ENCODE results near the gene VAV3.
A peak's percentile ranks its signal among the peaks of the same experiment; 100 is the strongest.
"Not testable (repeated sequence)": the region's sequence is repeated elsewhere in the genome, so short reads cannot be mapped to it uniquely, and the experiment has no call there.

VAV3 gene

DNA sequence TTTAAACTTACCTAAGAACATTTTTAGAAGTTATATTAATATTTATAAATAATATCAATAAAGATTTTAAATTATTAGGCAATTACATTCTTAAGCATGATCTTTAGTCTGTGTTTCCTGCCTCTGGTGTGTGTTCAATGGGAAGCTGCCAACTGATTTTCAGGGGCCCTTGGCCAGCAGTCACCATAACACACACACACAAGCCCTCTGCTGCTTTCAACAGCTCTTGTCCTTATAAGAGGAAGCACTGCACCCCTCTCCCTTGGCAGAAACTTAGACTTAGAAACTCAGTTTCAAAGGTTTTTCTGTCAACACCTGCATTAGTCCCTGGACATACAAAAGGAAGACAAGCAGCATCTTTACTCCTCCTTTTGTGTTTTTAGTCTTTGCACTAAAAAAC, 81.4 kb downstream of the VAV3 start:
- DNase-seq: no peak

DNA sequence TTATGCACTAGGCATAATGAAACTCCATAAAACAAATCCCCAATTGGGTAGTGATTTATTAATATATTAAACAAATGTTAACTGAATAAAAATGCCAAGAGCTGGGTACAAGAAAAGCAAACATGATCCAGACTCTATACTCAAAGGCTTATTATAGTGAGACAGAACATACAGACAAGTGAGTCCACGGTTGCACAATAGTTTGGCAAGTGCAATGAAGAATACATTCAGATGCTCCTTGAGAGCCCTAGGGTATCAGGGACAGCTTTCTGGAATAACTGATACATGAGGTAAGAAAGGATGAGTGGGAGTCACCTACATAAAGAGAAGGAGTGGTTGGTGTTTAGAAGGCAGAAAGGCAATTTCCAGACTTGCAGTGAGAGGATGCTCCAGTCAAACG, 85.1 kb downstream of the VAV3 start:
- DNase-seq: no peak

DNA sequence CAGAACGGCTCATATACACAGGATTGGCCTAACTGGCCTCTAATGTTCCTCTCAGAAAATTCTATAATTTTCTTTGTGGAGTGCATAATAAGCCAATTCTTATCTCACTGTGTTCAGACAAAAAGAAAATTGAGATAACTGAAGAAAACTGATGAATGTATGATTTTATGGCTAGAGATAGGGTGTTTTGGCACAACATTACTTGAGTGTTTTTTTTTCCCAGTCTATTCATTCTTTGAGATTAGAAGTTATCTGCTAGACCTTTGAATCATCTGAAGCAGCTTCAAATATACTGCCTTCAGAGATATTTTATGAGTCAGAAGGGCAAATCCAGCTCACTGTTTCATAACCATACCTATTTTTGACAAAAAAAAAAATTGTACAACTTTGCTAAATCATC, 85.6 kb downstream of the VAV3 start:
- peak; percentile 5 for DNase-seq

DNA sequence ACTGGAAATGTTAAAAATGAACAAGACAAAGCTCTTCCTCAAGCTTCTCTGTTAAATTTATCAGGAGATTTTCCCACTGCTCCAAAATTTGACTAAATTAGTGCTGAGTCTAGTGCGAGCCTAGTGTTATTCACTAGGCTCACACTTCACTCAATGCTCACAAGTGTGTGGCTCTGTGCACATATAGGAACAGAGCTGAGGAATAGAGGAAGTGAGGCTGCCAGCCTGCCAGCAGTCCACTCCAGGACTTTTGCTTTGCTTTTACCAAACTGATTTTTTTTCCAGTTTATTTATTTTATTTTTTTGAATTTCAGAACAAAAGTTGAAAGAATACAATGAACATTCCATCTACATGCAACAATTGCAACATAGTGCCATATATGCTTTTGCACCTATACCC, 87.2 kb downstream of the VAV3 start:
- no peak for DNase-seq

DNA sequence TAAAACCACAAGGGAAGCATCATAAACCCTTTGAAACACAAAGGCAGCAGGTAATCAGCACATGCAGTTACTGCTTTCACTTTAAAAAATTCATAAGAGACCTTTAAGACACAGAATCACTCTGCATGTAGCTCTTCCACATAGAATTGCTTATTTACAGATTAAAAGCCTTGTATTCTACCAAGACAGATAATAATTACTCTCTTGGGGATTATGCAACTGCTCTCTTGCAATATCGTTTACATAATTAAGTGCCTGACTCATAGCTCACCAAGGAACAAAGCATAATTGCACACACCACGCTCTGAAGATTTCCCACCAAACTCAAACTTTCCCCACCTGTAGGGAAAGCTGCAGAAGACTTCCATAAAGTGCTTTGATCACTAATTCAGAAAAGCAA, 87.9 kb downstream of the VAV3 start:
- DNase-seq: peak; percentile 82

DNA sequence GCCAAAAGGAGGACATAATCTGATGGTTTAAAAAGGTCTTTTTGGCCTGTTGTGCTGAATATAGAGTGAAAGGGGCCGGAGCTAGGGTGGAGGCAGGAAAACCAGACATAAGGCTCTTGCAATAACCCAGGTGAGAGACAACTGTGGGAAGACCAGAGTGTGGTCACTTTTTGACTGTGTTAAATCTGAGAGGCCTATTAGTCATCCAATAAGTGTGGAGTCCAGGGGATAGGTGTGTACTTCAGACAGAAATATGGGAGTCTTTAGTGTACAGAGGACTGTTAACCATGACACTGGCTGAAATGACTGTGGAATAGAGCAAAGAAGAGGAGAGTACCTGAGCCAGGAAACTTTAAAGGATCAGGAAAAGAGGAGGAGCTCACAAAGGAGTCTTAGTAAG, 89.3 kb downstream of the VAV3 start:
- DNase-seq: no peak

DNA sequence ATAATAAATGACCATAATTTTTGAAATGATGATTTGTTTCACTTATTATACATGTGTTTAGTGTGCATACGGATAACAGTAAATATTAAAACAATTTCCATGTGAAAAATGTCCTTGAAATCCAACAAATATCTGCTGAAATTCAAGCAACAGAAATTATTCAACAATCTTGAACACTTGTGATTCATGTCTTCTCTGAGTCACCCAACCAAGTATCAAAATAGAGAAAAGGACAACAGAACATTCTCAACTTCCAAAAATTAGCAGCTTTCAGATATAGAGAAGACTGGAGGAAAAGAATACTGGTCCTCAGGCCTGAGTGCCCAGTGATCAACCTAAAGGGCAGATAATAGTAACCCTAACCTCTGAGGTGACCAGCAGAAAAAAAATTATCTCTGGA, 90.8 kb downstream of the VAV3 start:
- DNase-seq: peak; percentile 10

DNA sequence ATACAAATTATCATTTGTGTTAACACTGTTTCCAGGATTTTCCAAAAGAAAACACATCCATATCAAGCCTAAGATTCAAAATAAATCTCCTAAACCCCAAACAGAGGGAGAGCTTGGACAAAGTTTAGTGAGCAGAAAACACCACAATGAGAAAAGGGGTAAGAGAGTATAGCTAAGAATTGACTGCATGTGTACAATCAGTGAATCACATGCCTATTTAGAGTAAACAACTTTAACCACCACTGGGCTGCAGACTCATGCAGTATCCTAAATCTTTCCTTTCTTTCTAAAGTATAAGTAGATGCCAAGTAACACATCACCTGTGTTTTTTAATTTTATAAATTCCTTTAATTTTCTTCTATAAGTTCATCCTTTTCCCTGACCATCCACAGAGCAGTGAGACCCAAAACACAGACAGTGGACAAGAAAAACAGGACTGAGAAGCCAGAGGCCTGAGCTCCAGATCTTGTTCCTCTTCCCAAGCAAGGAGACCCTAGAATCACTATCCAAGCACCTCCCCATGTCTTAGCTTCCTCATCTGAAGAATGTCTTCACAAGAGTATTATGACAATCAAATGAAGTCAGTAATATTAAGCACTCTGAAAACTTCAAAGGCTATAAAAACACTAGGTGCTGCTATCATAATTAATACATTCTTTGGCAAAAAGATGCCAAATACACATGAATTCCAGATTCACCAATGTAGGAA, 93.1 kb downstream of the VAV3 start:
- no peak for DNase-seq

DNA sequence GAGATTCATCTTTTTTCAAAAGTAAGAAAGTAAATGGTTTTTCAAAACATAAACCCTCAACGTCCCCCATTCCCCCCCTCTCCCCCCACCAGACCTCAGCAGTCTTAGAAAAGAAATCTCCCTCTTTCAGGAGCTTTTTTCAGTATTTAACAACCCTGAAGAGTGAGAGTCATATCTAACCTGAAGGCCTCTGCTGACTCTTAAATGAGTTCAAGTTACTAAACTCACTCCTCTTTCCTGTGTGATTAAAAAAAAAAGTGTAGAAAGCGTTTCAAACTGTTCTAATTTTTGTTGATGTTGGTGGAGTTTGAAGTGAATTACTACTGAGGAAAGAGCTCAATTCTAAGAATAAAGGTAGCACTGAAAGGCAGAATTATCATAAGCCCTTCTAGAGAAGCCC, 93.7 kb downstream of the VAV3 start:
- DNase-seq: no peak

DNA sequence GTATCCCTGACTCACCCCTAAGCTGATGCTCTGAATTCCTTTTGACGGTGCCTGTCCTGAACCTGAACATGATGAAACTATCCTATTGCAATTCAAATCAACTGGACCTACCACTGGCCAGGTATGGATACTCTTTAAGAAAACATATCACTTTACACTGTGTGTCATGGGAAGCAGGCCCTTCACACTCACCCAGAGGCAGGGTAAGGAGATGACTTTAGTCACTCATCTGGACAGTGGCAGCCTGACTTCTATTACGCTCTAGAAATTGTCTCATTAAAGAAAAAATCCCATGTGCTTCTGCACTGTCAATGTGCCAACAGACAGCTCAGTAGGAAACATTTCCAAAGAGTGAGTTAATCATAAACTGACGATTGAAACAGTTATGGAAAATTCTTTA, 94.3 kb downstream of the VAV3 start:
- DNase-seq: peak; percentile 66

DNA sequence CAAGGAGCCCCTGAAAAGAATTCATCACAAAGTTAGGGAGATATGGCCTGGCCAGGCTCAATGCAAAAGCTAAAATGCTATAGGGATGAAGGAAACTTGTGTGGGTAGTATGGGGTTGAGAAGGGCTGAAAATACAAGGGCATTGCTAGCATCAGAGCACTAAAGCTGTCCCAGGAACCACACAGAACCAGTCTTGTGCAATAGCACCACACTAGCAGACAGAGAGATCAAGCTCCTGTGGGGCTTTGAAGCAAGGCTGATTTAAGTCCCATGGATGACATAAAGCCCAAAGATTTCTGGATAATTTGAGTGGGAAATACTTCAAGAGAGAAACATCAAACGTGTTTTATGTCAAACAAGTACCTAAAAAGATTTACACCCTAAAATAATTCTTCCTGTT, 97.1 kb downstream of the VAV3 start:
- DNase-seq: no peak

DNA sequence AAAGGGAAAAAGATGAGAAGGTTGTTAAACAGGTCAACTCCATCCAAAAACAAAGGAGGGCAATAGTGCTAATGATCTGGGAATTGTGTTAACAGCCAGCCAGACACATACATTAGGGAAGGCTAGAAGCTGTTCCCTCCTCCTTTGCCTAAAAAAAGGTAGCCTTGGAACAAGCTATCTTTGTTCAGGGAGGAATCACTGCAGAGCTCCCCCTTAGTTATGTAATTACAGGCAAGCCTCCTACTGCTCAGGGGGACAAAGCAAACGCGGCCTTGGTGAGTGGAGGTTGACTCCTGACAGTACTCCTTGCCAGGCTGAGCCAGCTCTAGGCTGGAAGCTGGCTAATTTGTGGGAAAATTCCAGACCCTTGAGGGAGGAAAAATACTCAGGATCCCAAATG, 97.6 kb downstream of the VAV3 start:
- DNase-seq: no peak

DNA sequence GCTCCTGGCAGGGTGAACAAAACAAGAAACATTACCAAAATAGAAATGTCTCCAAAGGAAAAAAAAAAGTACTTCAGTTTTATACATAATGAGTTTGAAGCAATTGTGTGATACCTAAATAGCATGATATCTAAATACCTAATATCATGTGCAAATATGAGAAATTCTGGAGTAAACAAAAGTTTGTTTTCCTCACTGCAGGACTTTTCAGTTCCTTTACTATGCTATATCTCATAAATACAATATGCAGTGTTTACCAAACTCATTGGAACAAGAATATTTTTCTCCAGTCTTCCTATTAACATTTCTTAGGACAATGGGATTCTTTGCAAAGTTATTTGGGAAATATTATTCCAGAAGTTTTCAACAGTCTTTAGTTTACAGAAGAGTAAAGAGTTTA, 98.1 kb downstream of the VAV3 start:
- DNase-seq: no peak

DNA sequence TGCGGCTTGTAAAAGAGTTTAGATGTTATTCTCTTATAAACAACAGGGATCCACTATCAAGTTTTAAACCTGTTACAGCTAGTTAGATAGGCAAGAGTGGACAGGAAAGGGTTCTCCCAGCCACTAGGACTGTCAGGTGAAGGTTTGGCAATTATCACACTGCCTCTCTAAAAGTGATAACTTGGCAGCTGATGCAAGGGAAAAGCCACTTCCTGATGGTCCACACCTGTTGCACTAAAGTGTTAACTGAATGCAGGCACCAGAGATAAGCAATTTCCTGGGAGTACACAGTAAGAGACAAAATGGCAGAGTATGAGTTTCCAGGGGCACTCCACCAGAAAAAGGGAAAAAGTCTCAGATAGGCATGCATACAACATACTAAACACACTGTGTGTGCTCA, 99.4 kb downstream of the VAV3 start:
- no peak for DNase-seq

DNA sequence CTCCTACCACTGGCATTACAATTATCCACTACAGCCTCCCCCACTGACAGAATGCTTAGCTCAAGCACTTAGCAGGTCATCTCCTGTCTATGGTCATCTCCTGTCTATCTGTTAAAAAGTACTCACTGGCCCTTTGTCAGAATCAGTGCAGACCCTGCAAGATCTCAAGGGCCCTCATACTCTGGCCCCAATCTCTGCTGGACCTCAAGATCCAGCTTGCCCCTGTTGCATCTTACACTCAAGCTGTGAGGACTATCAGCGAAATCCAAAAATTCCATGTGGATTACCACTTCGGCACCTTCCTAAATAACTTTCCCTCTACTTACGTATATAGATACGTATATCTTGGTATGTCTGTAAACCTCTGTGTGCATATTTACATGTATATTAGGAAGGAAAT, 101.6 kb downstream of the VAV3 start:
- DNase-seq: no peak

DNA sequence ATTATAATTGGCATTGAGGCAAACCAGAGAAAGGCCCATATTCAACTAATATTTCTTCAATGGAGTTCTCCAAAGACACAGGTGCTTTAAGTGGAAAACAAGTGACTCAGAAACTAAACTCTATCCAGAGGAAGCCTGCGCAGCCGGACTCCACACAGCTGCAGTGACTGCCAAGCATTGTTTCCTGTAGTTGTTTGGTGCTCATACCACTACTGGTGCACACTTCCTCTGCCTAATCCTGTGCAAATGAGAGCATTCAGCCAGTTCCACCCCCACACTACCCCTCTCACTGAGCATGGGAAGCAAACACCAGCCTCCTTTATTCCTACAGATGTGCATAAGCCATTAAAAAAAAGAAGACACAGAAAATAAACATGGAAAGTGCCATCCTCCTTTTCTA, 102.9 kb downstream of the VAV3 start:
- no peak for DNase-seq

DNA sequence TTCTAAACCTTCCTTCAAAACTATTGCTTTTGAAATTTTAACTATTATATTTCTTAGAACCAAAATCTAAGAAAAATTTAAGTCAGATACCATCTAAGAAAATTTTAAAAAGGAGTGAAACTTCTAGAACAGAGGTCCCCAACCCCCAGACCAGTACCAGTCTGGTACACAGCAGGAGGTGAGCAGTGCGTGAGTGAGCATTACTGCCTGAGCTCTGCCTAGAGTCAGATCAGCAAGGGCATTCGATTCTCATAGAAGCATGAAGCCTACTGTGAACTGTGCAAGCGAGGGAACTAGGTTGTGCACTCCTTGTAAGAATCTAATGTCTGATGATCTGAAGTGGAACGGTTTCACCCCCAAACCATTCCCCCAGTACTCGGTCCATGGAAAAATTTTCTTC, 106.7 kb downstream of the VAV3 start:
- DNase-seq: no peak

DNA sequence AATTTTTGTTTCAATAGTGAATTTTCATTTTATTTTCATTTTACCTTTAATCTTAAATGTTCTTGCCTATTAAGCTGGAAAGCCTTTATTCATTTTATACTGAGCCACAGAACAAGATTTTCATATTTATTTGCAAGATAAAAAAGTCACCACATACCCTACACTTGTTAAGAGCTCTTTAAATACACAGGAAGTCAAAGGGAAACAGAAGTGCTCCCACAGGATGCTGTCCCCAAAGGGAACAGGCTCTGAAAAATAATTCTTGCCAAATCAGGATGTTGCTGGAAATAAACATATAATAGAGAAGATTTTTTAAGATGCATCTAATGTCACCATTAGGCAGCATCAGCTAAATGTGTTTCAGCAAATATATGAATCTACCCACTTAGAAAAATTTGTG, 113.6 kb downstream of the VAV3 start:
- DNase-seq: no peak

DNA sequence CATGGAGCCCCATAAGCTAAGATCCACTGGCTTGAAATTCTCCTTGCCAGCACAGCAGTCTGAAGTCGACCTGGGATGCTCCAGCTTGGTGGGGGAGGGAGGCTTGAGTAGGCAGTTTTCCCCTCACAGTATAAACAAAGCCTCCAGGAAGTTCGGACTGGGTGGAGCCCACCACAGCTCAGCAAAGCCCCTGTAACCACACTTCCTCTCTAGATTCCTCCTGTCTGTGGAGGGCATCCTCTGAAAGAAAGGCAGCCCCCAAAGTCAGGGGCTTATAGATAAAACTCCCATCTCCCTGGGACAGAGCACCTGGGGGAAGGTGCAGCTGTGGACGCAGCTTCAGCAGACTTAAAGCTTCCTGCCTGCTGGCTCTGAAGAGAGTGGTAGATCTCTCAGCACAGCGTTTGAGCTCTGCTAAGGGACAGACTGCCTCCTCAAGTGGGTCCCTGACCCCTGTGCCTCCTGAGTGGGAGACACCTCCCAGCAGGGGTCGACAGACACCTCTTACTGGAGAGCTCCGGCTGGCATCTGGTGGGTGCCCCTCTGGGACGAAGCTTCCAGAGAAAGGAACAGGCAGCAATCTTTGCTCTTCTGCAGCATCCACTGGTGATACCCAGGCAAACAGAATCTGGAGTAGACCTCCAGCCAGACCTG, 120.3 kb downstream of the VAV3 start:
- not testable (repeated sequence) for DNase-seq

DNA sequence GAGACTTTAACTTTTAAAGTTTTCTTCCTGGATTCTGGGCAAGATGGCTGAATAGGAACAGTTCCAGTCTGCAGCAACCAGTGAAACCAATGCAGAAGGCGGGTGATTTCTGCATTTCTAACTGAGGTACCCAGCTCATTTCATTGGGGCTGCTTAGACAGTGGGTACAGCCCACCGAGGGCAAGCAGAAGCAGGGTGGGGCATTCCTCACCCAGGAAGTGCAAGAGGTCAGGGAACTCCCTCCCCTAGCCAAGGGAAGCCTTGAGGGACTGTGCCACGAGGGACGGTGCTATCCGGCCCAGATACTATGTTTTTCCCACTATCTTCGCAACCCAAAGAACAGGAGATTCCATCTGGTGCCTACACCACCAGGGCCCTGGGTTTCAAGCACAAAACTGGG, 121.0 kb downstream of the VAV3 start:
- no peak for DNase-seq

DNA sequence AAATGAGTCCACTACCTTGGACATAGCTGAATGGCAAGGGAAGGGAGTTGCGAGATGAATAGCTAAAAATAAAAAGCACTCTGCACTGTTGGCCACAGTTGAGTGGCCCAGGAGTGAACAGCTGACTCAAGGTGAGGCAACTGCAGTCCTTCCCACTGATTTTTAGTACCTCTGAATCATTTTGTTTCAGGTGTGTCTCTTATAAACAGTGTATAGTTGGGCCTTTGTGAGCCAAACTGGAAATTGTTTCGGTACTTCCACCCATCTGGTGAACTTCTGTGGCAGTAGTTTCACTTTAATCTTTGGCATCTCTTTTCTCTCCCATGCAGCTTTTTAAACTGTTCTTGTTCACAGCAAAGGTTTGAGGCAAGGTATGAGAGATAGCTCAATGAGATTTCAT, 122.7 kb downstream of the VAV3 start:
- DNase-seq: no peak

DNA sequence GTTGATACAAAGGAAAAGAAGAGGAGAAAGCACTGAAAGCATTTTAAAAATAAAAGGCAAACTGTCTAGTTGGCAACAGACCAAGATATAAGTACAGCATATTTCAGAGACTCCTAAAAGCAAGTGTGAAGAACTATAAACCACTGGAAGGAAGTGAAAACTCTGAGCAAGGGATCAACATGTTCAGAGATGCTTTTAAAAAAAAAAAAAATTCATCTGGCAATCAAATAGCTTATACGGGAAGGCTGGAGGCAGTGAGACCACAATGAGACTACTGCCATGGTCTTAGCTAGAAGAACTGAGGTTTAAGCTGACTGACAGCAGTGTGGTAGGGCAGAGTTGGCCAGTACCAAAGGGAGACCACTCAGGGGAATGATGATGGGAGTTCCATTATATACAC, 124.3 kb downstream of the VAV3 start:
- no peak for DNase-seq

DNA sequence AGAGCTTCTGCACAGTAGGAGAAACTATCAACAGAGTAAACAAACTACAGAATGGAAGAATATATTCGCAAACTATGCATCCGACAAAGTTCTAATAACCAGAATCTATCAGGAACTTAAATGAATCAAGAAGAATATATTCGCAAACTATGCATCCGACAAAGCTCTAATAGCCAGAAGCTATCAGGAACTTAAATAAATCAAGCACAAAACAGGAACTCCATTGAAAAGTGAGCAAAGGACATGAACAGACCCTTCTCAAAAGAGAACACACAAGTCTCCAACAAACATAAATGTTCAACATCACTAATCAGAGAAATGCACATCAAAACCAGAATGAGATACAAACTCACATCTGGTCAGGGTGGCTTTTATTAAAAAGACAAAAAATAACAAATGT, 126.9 kb downstream of the VAV3 start:
- DNase-seq: no peak

DNA sequence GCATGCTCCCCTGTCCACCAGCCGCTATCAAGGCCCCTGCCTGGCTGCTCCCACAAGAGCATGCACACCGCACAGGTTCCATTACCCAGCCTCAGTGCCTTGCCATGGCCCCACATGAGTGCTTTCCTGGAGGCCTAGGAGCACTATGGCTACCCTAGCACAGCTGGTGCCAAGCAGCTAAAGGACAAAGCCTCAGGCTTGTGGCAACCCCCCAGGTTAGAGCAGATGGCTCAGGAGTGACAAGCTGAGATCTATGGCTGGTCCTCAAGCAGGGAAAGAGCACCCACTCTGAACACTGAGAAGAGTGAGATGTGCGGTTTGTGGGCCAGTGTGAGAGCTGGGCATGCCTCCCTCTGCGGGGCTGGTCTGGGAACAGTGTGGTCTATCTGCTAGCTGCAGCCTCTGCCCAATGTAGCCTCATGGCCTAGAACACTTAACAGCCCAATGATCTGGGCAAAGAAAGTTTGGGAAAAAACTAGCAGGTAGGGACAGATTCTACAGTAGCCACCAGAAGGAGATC, 129.8 kb downstream of the VAV3 start:
- DNase-seq: no peak

DNA sequence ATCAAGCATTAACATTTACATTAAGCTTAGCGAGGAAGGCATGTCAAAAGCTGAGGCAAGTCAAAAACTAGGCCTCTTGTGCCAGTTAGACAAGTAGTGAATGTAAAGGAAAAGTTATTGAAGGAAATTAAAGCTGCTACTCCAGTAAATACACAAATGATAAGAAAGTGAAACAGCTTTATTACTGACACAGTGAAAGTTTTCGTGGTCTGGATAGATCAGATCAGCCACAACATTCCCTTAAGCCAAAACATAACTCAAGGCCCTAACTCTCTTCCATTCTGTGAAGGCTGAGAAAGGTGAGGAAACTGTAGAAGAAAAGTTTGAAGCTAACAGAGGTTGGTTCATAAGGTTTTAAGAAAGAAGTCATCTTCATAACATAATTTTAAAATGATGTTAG, 131.9 kb downstream of the VAV3 start:
- no peak for DNase-seq

All from fibroblast of skin of abdomen (primary cell).